Measurements from ENCODE around the gene MRPS15. TPM values are rescaled to one million over a fixed set of nuclear protein-coding genes. Genes with fewer than 3 reads are reported as not detected.

MRPS15 gene
- total and polyA plus RNA-seq, 2 of the 13 experiments (the other 11 are each of a cell fraction or from before 2014, with no cell fraction given): 59.0 to 113 TPM

DNA sequence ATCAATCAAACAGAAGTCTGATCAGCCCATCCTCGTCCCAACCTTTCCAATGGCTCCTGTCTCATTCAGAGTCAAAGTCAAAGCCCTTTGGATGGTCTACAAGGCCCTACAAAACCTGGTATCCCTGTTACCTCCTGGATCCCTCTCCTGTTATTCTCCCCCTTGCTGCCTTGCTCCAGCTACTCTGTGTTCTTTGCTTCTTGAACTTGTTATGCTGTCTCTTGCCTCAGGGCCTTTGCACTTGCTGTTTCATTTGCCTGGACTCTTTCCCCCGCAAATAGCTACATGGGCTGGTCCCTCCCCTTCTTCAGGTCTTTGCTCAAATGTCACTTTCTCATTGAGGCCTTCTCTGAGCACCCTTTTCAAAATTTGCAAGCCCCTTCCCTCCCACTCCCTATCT lies 19.9 kb upstream of the MRPS15 start:
- in situ Hi-C loops (cut with HindIII; ENCODE audit: extremely low pct_ligation_motif_present, low pct_unique_long_range_greater_than_20kb) (no loop called here), intact Hi-C loops (cut with micrococcal nuclease; ENCODE audit: unreplicated experiment) (no loop called here)
- TF ChIP-seq MBNL3 (CRISPR knock-in tag; conservative IDR thresholded peaks at IDR 0.05) (no peak), ZMYM3 (CRISPR knock-in tag; IDR thresholded peaks at IDR 0.05) (0 out of 2 replicates have a peak, but pooled peaks have one; percentile 39)
- no TSS peak for BruUV-seq (replicated peaks)
- Histone ChIP-seq H3K27ac (ENCODE audit: extremely low read length, insufficient read depth, low read length) (no peak overlapping the region), H3K4me1 (ENCODE audit: insufficient read depth, low read length) (peaks cover 73% of the 10 kb centered on the region), H3K9ac (ENCODE audit: insufficient read depth, low read depth, low read length) (no peak overlapping the region), H3K36me3 (replicated peaks in 1 of 2; ENCODE audit: control insufficient read depth in 1 of 2, insufficient read depth in 2 of 2, low read length in 2 of 2) (peaks cover 0 to 3% of the 10 kb centered on the region in 2 experiments; a peak in 1 of 5 replicates), H3K79me2 (ENCODE audit: insufficient read depth, low read length) (no peaks in the 10 kb centered on the region), H3K4me2 (ENCODE audit: low read depth, low read length) (no peak overlapping the region), H3K27me3 (ENCODE audit: control insufficient read depth in 1 of 2, insufficient read depth in 2 of 2, low read length in 2 of 2) (no peaks in the 10 kb centered on the region; a peak in 1 of 5 replicates), H4K20me1 (ENCODE audit: insufficient read depth, low read length) (no peaks in the 10 kb centered on the region), H3K9me3 (ENCODE audit: low read length) (no peaks in the 10 kb centered on the region), H2AFZ (ENCODE audit: low read length) (no peak overlapping the region), H3K4me3 (replicated peaks in 1 of 3; ENCODE audit: insufficient read depth in 1 of 3, low read depth in 2 of 3, low read length in 3 of 3) (no peak overlapping the region)
- 85% methylated on average over 2 of the region's 2 CpGs for WGBS (ENCODE audit: low lambda C conversion rate)
- ChIA-PET CTCF (ENCODE audit: low intra/inter-chr PET ratio, low total read pairs) (no interaction called here), POLR2A (interaction anchor here (0.6 to 1.0 kb wide), 2 partner anchors 20 to 181 kb away, joined by 3 to 4 read pairs; partner anchors contain the start of gene MRPS15)
- DNase-seq (ENCODE audit: low spot score) (no peak), ATAC-seq (no peak), FAIRE-seq (no peak)

DNA sequence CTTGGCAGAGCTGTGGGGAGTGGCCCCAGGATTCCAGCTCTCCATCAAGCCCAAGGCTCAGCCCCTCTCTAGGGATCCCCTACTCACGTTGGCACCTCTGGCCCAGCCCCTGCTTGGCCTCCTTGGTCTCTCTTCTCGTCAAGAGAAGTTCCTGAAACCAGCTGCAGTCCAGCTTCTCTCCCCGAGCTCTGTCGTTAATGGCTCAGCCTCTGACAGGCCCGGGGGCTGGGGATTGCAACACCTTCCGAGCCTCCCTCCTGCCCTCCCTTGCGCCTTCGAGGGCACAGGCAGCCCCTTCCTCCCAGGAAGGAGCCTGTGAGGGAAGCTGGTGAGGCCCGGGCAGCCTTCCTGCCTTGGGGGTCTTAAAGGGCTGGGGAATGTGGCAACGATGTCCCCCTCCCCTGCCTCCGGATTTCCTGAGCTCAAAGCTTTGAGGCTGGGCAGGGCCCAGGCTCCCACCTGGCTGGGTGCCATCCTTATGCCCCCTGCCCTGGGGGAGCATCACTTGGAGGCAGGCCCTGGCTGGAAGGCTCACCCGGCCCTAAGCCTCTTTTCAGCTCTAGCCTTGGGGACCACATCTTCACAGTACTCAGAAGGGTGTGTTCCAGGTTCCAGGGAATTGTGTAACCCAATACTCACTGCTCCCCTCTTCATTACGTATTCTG lies 18.7 kb upstream of the MRPS15 start, which contains the start of gene CSF3R:
Gene CSF3R, minus strand, starts transcription at position 190 of the 665 bp plus-strand sequence. CDS start 3,417 bp downstream, outside the sequence.
- peak within 1 kb of the TSS; percentile 53 to 83 (median 64) for H3K4me3 ChIP-seq (replicated peaks in 1 of 3; ENCODE audit: insufficient read depth in 1 of 3, low read depth in 2 of 3, low read length in 3 of 3)
- TF ChIP-seq, protein P1, sequence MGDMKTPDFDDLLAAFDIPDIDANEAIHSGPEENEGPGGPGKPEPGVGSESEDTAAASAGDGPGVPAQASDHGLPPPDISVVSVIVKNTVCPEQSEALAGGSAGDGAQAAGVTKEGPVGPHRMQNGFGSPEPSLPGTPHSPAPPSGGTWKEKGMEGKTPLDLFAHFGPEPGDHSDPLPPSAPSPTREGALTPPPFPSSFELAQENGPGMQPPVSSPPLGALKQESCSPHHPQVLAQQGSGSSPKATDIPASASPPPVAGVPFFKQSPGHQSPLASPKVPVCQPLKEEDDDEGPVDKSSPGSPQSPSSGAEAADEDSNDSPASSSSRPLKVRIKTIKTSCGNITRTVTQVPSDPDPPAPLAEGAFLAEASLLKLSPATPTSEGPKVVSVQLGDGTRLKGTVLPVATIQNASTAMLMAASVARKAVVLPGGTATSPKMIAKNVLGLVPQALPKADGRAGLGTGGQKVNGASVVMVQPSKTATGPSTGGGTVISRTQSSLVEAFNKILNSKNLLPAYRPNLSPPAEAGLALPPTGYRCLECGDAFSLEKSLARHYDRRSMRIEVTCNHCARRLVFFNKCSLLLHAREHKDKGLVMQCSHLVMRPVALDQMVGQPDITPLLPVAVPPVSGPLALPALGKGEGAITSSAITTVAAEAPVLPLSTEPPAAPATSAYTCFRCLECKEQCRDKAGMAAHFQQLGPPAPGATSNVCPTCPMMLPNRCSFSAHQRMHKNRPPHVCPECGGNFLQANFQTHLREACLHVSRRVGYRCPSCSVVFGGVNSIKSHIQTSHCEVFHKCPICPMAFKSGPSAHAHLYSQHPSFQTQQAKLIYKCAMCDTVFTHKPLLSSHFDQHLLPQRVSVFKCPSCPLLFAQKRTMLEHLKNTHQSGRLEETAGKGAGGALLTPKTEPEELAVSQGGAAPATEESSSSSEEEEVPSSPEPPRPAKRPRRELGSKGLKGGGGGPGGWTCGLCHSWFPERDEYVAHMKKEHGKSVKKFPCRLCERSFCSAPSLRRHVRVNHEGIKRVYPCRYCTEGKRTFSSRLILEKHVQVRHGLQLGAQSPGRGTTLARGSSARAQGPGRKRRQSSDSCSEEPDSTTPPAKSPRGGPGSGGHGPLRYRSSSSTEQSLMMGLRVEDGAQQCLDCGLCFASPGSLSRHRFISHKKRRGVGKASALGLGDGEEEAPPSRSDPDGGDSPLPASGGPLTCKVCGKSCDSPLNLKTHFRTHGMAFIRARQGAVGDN (CRISPR knock-in tag; IDR thresholded peaks at IDR 0.05): peak; percentile 89
- TF ChIP-seq, protein P2, sequence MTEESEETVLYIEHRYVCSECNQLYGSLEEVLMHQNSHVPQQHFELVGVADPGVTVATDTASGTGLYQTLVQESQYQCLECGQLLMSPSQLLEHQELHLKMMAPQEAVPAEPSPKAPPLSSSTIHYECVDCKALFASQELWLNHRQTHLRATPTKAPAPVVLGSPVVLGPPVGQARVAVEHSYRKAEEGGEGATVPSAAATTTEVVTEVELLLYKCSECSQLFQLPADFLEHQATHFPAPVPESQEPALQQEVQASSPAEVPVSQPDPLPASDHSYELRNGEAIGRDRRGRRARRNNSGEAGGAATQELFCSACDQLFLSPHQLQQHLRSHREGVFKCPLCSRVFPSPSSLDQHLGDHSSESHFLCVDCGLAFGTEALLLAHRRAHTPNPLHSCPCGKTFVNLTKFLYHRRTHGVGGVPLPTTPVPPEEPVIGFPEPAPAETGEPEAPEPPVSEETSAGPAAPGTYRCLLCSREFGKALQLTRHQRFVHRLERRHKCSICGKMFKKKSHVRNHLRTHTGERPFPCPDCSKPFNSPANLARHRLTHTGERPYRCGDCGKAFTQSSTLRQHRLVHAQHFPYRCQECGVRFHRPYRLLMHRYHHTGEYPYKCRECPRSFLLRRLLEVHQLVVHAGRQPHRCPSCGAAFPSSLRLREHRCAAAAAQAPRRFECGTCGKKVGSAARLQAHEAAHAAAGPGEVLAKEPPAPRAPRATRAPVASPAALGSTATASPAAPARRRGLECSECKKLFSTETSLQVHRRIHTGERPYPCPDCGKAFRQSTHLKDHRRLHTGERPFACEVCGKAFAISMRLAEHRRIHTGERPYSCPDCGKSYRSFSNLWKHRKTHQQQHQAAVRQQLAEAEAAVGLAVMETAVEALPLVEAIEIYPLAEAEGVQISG (CRISPR knock-in tag; IDR thresholded peaks at IDR 0.05): peak; percentile 35; the same call in 1 of the 2 replicates
- peak; percentile 15; the same call in 1 of the 2 replicates for TF ChIP-seq ZNF350 (CRISPR knock-in tag; IDR thresholded peaks at IDR 0.05; ENCODE audit: borderline replicate concordance, low read depth)
- TF ChIP-seq, protein P3, sequence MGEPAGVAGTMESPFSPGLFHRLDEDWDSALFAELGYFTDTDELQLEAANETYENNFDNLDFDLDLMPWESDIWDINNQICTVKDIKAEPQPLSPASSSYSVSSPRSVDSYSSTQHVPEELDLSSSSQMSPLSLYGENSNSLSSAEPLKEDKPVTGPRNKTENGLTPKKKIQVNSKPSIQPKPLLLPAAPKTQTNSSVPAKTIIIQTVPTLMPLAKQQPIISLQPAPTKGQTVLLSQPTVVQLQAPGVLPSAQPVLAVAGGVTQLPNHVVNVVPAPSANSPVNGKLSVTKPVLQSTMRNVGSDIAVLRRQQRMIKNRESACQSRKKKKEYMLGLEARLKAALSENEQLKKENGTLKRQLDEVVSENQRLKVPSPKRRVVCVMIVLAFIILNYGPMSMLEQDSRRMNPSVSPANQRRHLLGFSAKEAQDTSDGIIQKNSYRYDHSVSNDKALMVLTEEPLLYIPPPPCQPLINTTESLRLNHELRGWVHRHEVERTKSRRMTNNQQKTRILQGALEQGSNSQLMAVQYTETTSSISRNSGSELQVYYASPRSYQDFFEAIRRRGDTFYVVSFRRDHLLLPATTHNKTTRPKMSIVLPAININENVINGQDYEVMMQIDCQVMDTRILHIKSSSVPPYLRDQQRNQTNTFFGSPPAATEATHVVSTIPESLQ (CRISPR knock-in tag; conservative IDR thresholded peaks at IDR 0.05): no peak

More for the DNA sequence above, 18.7 kb upstream of the MRPS15 start, which contains the start of gene CSF3R:
- Histone ChIP-seq H4K20me1 (ENCODE audit: insufficient read depth, low read length) (no peaks in the 10 kb centered on the region), H3K36me3 (replicated peaks in 1 of 2; ENCODE audit: control insufficient read depth in 1 of 2, insufficient read depth in 2 of 2, low read length in 2 of 2) (peaks cover 0 to 3% of the 10 kb centered on the region in 2 experiments; a peak in 1 of 5 replicates), H3K4me1 (ENCODE audit: insufficient read depth, low read length) (peaks cover 61% of the 10 kb centered on the region), H2AFZ (ENCODE audit: low read length) (peak within 1 kb of the TSS; percentile 65), H3K79me2 (ENCODE audit: insufficient read depth, low read length) (no peaks in the 10 kb centered on the region), H3K4me2 (ENCODE audit: low read depth, low read length) (peak within 1 kb of the TSS; percentile 93), H3K9ac (ENCODE audit: insufficient read depth, low read depth, low read length) (peak within 1 kb of the TSS; percentile 83), H3K9me3 (ENCODE audit: low read length) (no peaks in the 10 kb centered on the region), H3K27me3 (ENCODE audit: control insufficient read depth in 1 of 2, insufficient read depth in 2 of 2, low read length in 2 of 2) (no peaks in the 10 kb centered on the region; a peak in 1 of 5 replicates), H3K27ac (ENCODE audit: extremely low read length, insufficient read depth, low read length) (peak within 1 kb of the TSS; percentile 64)
- FAIRE-seq (no peak), ATAC-seq (peak; percentile 16), DNase-seq (ENCODE audit: low spot score) (no peak)
- intact Hi-C loops (cut with micrococcal nuclease; ENCODE audit: unreplicated experiment) (no loop called here), in situ Hi-C loops (cut with HindIII; ENCODE audit: extremely low pct_ligation_motif_present, low pct_unique_long_range_greater_than_20kb) (no loop called here)
- WGBS (ENCODE audit: low lambda C conversion rate): 1% methylated on average over 10 of the region's 13 CpGs
- ChIA-PET CTCF (ENCODE audit: low intra/inter-chr PET ratio, low total read pairs) (no interaction called here), POLR2A (interaction anchor here (0.7 to 2.6 kb wide), 5 partner anchors 11 to 96 kb away, joined by 3 to 21 read pairs (median 5); partner anchors contain the start of gene MRPS15)
- no TSS peak for BruUV-seq (replicated peaks)

Measured in HepG2 (cell line).